Activated naive CD4-positive, alpha-beta T cell treated with anti-CD3 and anti-CD28 coated beads for 36 hours (primary cell): ENCODE results near the gene TMBIM1. TPM values are rescaled to one million over a fixed set of nuclear protein-coding genes. Genes with fewer than 3 reads are reported as not detected.

Source experiments
- CTCF ChIA-PET: fragments of 350-600 bp; sonication (Branson Sonifier 250); formaldehyde crosslinking; loops from one replicate; lab custom pipeline; 2021; ENCODE audit warnings: antibody characterized with exemption; lab: Charles Lee
- DNase-seq: peaks from one replicate; pipeline ENCODE4 v3.0.0-alpha.2; 2020
- H3K27ac Mint-ChIP-seq: one replicate; pipeline ENCODE4 v1.8.0; 2021; ENCODE audit warnings: mild to moderate bottlenecking, mixed read lengths
- H3K27me3 Mint-ChIP-seq: one replicate; pipeline ENCODE4 v1.8.0; 2021; ENCODE audit warnings: low read depth, mixed read lengths
- H3K36me3 Mint-ChIP-seq: one replicate; pipeline ENCODE4 v1.8.0; 2021; ENCODE audit warnings: low read depth, mixed read lengths
- H3K4me1 Mint-ChIP-seq: one replicate; pipeline ENCODE4 v1.8.0; 2021; ENCODE audit warnings: low read depth, mixed read lengths
- H3K4me3 Mint-ChIP-seq: one replicate; pipeline ENCODE4 v1.8.0; 2021; ENCODE audit warnings: mild to moderate bottlenecking, moderate library complexity, mixed read lengths
- H3K9me3 Mint-ChIP-seq: one replicate; pipeline ENCODE4 v1.8.0; 2021; ENCODE audit warnings: mixed read lengths
- intact Hi-C: fragments of 100-400 bp; cut with micrococcal nuclease; formaldehyde crosslinking; loops from one replicate; pipeline ENCODE4 v1.15.1; 2023
- total RNA-seq, 2 experiments: library from RNA; stranded (reverse); gene quantifications; one replicate each; pipeline ENCODE4 v1.2.3, GENCODE V29; 2021

TMBIM1 gene
- total RNA-seq, 2 experiments from 2014 or later: 43.1 to 43.4 TPM

DNA sequence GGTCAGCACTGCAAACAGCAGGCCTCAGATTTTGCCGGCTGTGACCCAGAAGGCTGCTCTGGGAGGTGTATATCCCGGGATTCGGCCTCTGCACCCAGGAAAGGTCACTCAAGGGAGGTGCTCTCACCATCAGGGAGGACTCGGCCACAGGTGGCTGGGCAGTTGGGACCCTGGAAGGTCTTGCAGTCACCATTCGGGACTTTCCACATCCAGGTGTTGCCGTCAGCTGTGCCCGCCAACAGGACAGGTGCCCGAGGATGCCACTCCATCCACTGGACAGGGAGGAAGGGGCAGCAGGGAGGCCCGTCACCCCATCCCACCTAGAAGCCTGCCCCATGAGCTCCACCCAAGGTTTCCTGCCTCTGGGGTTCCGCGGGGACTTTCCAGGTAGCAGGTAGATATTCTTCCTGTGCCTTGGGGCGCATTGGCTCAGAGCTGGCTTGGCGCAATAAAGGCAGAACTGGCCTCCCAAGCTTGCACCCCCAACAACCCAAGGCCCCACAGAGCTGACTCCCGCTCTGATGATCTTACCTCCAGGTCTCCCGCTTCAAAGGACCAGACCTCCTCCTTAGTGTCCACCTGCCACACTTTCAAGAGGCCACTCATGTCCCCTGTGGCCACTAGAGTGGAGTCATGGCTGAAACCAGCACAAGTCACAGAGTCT, 25.9 kb downstream of the TMBIM1 start:
- H3K27ac Mint-ChIP-seq: no peak overlapping the region
- CTCF ChIA-PET: interaction anchor here (0.8 to 1.0 kb wide), 2 partner anchors 10 to 12 kb away, joined by 3 read pairs; no protein-coding TSS in a partner anchor
- intact Hi-C loops: no loop called here
- peaks cover 28% of the 10 kb centered on the region for H3K4me1 Mint-ChIP-seq
- H3K9me3 Mint-ChIP-seq: no peaks in the 10 kb centered on the region
- H3K27me3 Mint-ChIP-seq: no peaks in the 10 kb centered on the region
- DNase-seq: no peak
- no peak overlapping the region for H3K4me3 Mint-ChIP-seq
- peaks cover 19% of the 10 kb centered on the region for H3K36me3 Mint-ChIP-seq

DNA sequence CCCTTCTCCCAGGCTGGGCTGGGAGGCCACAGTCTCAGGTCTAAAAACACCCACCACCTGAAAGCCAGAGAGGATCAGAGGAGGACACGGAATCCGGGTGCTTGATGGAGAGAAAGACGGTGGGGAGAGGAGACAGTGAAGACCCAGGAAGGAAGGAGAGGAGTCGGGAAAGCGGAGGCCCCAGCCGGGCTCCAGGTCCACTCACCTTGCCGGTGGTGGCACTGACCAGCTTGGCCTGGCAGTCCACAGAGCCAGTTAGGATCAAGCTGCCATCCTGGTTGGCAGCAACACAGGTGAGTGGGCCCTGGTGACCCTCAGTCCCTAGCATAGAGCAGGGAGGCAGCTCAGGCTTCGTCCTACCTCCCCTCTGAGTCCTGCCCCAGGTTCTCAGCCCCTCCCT, 26.7 kb downstream of the TMBIM1 start:
- Mint-ChIP-seq H3K27ac (no peak overlapping the region), H3K4me3 (no peak overlapping the region), H3K4me1 (peaks cover 21% of the 10 kb centered on the region), H3K9me3 (no peaks in the 10 kb centered on the region), H3K27me3 (no peaks in the 10 kb centered on the region), H3K36me3 (peaks cover 19% of the 10 kb centered on the region)
- CTCF ChIA-PET: no interaction called here
- intact Hi-C loops: no loop called here
- DNase-seq: no peak

DNA sequence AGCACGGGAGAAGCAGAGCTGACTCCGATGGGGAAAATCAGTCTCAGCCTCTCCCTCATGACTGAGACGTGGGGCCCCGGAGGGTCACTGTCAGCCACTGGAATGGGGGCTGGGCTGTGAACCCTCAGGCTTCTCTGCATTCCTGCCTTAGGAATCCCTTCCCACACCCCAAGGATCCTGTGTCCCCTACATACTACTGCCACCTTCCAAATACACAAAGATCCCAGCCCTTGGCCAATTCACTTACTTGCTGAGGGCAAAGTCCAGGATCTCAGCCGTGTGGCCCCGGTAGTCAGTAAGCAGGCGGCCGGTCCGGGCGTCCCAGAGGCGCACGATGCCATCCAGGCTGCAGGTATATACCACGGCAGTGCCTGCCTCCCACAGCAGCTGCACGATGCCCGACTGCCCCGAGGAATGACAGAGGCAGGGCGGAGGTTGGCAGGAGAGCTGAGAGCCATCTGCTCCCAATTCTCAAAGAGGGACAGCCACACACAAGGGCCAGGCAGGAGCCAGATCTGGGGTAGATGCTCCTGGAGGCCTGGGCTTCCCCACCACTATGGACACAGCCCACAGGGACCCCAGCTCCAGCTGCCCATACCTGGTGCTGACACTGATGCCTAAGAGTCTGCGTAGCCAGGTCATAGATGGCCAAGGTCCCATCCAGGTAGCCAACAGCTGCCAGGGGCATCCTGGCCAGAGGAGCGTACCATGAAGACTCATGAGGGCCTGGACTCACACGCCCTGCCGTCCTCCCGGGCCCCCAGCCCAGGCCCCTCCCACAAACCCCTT, 27.3 kb downstream of the TMBIM1 start:
- no peaks in the 10 kb centered on the region for H3K9me3 Mint-ChIP-seq
- no peaks in the 10 kb centered on the region for H3K27me3 Mint-ChIP-seq
- H3K27ac Mint-ChIP-seq: no peak overlapping the region
- peaks cover 19% of the 10 kb centered on the region for H3K36me3 Mint-ChIP-seq
- intact Hi-C loops: no loop called here
- CTCF ChIA-PET: no interaction called here
- DNase-seq: no peak
- H3K4me1 Mint-ChIP-seq: peaks cover 21% of the 10 kb centered on the region
- no peak overlapping the region for H3K4me3 Mint-ChIP-seq

DNA sequence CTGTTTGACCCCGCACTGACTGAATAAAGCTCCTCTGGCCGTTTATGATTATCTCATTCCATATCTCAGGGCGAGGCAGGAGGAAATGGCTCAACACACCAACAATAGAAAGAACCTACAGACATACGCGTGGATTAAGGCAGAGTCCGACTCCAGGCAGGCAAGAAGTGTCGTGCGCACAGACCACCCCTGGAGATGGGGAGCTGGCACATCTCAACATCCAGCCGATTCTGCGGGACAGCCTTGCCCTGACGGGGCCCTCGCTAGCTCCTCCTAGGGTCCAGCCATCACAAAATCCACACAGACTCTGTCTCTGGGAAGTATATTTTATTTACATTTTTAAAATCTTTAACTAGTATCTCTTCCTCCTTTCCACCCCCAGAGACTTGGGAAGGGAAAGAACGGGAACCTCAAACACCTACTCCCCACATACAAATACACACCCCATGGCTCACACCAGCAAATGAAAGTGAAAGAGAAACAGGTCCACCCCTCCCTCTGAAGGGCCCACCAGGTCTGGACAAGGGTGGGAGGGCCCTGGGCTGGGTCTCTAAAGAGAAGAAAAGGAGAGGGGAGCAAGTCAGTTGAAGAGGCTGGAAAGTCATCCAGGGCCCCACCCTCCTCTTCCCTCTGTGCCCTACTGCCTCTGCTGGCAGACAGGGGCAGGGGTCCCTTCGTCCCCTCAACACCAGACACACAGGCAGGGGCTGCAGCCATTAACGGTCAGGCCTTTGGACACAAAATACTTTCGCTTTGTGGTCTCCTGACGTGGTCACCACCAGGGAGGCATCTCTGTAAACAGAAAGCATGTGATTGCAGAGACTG, 28.3 kb downstream of the TMBIM1 start:
- Mint-ChIP-seq H3K4me1 (peaks cover 16% of the 10 kb centered on the region), H3K9me3 (no peaks in the 10 kb centered on the region), H3K27me3 (no peaks in the 10 kb centered on the region), H3K27ac (peak overlapping the region; percentile 13), H3K4me3 (no peak overlapping the region), H3K36me3 (peaks cover 13% of the 10 kb centered on the region)
- intact Hi-C loops: no loop called here
- CTCF ChIA-PET: interaction anchor here (0.7 kb wide), 1 partner anchor 8 kb away, joined by 3 read pairs; no protein-coding TSS in a partner anchor
- no peak for DNase-seq

DNA sequence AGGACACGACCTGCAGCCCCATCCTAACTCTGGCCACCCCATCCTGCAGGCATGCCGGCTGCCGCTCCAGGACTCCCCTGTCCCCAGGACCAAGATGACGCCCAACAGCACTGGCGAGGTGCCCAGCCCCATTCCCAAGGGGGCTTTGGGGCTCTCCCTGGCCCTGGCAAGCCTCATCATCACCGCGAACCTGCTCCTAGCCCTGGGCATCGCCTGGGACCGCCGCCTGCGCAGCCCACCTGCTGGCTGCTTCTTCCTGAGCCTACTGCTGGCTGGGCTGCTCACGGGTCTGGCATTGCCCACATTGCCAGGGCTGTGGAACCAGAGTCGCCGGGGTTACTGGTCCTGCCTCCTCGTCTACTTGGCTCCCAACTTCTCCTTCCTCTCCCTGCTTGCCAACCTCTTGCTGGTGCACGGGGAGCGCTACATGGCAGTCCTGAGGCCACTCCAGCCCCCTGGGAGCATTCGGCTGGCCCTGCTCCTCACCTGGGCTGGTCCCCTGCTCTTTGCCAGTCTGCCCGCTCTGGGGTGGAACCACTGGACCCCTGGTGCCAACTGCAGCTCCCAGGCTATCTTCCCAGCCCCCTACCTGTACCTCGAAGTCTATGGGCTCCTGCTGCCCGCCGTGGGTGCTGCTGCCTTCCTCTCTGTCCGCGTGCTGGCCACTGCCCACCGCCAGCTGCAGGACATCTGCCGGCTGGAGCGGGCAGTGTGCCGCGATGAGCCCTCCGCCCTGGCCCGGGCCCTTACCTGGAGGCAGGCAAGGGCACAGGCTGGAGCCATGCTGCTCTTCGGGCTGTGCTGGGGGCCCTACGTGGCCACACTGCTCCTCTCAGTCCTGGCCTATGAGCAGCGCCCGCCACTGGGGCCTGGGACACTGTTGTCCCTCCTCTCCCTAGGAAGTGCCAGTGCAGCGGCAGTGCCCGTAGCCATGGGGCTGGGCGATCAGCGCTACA, 29.4 kb downstream of the TMBIM1 start:
- no peaks in the 10 kb centered on the region for H3K27me3 Mint-ChIP-seq
- no peak overlapping the region for H3K27ac Mint-ChIP-seq
- CTCF ChIA-PET: no interaction called here
- H3K36me3 Mint-ChIP-seq: peaks cover 13% of the 10 kb centered on the region
- H3K4me3 Mint-ChIP-seq: no peak overlapping the region
- no peaks in the 10 kb centered on the region for H3K9me3 Mint-ChIP-seq
- no peak for DNase-seq
- H3K4me1 Mint-ChIP-seq: peaks cover 18% of the 10 kb centered on the region
- intact Hi-C loops: no loop called here

DNA sequence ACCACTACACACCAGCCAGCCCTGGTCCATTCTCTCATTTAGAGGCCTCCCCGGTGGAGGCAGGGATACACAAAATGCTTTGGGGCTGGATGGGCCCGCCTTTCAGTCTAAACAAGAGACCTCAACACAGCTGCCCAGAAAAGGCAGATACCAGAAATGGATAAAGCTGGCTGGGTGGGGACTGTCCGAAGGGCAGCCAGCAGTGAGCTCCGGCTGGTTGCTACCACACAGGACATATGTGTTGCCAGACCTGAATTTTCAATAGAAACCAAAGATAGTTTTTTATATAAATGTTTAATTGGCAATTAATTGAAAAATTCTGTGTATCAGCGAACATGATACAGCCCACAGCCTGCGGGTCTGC, 30.1 kb downstream of the TMBIM1 start:
- no peaks in the 10 kb centered on the region for H3K27me3 Mint-ChIP-seq
- no peak overlapping the region for H3K27ac Mint-ChIP-seq
- H3K36me3 Mint-ChIP-seq: peaks cover 10% of the 10 kb centered on the region
- no peaks in the 10 kb centered on the region for H3K9me3 Mint-ChIP-seq
- DNase-seq: no peak
- CTCF ChIA-PET: interaction anchor here (0.8 kb wide), 1 partner anchor 11 kb away, joined by 3 read pairs; no protein-coding TSS in a partner anchor
- no peak overlapping the region for H3K4me3 Mint-ChIP-seq
- intact Hi-C loops: no loop called here
- H3K4me1 Mint-ChIP-seq: peaks cover 19% of the 10 kb centered on the region

DNA sequence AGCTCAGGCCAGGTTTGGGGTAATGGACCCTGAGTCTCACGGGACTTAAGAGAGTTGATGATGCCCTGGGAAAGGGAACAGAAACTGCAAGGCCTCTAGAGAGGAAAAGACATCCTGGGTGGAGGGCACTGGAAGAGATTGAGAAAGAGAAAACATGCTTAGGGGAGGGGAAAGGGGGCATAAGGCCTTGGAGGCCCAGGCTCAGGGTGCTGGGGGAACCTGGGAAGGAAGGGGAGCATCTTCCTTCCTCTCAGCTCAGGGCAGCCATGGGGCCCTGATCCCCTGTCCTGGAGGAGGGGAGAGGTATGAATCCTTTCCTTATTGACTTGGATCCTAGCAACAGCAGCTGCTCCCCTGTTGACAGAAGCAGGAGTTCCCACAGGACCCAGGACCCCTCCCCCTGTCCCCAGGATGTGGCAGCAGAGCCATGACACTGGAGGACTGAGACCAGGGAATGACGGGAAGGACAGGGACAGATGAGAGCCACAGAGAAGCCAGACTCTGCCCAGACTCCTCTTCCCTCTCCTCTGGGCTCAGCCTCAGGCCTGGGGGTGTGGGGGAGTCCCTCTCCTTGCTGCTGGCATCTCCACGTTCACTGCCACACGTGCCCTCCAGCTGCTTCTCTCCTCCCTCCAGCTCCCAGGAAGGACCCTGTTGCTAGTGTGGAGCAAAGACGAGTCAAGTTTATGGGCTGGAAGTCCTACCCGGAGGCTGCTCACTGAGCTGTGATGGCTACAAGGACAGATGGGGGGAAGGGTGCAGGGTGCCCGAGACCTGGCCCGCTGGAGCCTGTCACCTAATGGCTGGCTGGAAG, 30.7 kb downstream of the TMBIM1 start:
- intact Hi-C loops: no loop called here
- CTCF ChIA-PET: interaction anchor here (0.8 to 1.4 kb wide), 2 partner anchors 11 to 74 kb away, joined by 3 read pairs; no protein-coding TSS in a partner anchor
- no peaks in the 10 kb centered on the region for H3K9me3 Mint-ChIP-seq
- DNase-seq: no peak
- no peaks in the 10 kb centered on the region for H3K27me3 Mint-ChIP-seq
- peaks cover 19% of the 10 kb centered on the region for H3K4me1 Mint-ChIP-seq
- peaks cover 9% of the 10 kb centered on the region for H3K36me3 Mint-ChIP-seq
- no peak overlapping the region for H3K27ac Mint-ChIP-seq
- H3K4me3 Mint-ChIP-seq: no peak overlapping the region

DNA sequence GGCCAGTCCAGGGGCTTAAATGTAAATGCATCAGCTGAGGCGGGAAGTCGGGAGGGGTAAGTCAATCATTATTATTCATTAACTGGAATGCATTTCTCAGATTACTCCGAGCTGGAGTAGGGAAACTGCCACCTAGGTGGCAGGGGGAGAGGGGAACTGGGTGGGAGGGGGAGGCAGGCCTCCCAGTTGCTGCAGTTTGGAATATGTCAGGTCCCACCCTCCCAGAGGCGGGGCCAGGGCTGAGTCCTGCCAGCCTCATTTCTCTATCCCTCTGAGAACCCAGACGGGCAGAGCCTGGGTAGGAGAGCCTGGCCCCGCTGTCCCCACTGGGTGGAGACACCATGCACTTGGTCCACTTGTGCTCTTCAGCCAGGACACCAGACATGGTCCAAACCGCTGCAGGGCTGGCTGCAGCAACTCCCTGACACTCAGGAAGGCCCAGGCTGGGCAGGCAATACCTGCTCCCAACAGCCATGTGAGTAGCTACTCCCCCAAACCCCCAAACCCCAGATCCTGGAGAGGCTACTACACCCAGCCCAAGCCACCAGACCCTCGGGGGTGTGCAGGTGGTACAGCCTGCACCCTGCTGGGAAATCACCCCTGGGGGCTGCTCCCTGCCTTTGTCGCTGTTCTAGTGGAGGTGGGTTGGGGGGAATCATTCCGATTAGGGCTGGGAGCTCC, 31.4 kb downstream of the TMBIM1 start, which contains the start of gene GPBAR1:
TSS of gene GPBAR1 (plus strand) at position 274 of the 681 bp plus-strand sequence. CDS start 1,710 bp downstream, outside the sequence.
- CTCF ChIA-PET: interaction anchor here (1.4 kb wide), 1 partner anchor 74 kb away, joined by 3 read pairs; no protein-coding TSS in a partner anchor
- H3K27me3 Mint-ChIP-seq: no peaks in the 10 kb centered on the region
- H3K9me3 Mint-ChIP-seq: no peaks in the 10 kb centered on the region
- intact Hi-C loops: no loop called here
- peaks cover 17% of the 10 kb centered on the region for H3K4me1 Mint-ChIP-seq
- no peak within 1 kb of the TSS for H3K4me3 Mint-ChIP-seq
- H3K27ac Mint-ChIP-seq: no peak within 1 kb of the TSS
- no peak for DNase-seq
- H3K36me3 Mint-ChIP-seq: peaks cover 9% of the 10 kb centered on the region

DNA sequence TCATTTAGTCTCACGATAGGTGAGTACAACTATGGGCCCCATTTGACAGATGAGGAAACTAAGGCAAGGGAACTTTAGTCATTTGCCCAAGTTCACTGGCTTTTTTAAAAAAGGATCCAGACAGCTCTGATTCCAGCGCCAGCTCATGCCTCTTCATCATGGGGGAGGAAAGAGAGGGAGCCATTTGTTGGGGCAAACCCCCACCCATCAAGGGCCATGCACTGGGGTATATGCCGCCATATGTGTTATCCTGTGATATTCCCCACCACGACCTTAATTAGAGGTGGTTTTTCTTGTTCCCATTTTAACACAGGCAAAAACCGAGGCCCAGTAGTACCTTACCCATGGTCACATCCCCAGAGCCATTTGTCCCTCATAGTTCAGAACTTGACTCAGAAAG, 32.1 kb downstream of the TMBIM1 start:
- Mint-ChIP-seq H3K9me3 (no peaks in the 10 kb centered on the region), H3K27me3 (no peaks in the 10 kb centered on the region), H3K4me1 (peaks cover 20% of the 10 kb centered on the region), H3K36me3 (peaks cover 6% of the 10 kb centered on the region), H3K27ac (no peak overlapping the region), H3K4me3 (no peak overlapping the region)
- CTCF ChIA-PET: interaction anchor here (0.6 to 1.4 kb wide), 3 partner anchors 73 to 338 kb away, joined by 3 read pairs; partner anchors contain the start of gene CATIP
- intact Hi-C loops: no loop called here
- no peak for DNase-seq
